K562 (cell line): ENCODE measurements around the gene CIAO3.

Source experiments
- CTCF ChIP-seq, 3 experiments: IDR thresholded peaks in 2 of 3; conservative IDR thresholded peaks in 1 of 3; 2 replicates each; pipeline ENCODE4 v1.5.1; 2011 to 2012; ENCODE audit warnings: low read length in 3 of 3, mild to moderate bottlenecking in 3 of 3, control low read depth in 2 of 3, improper control_type of control experiment in 1 of 3, inconsistent platforms in 1 of 3, low read depth in 1 of 3, mixed read lengths in 1 of 3, moderate library complexity in 1 of 3; ENCODE audit not compliant: insufficient read depth in 2 of 3
- LEF1 ChIP-seq: fragments of 450-650 bp; IDR thresholded peaks from 2 replicates; pipeline ENCODE4 v1.6.1; 2016; ENCODE audit warnings: mild to moderate bottlenecking
- PTBP1 ChIP-seq: fragments of 200-400 bp; formaldehyde crosslinking; IDR thresholded peaks from 2 replicates; pipeline ENCODE4 v1.6.1; 2017; ENCODE audit warnings: low read depth, low read length
- ZNF263 ChIP-seq: sonication (generic); formaldehyde crosslinking; IDR thresholded peaks from 2 replicates; pipeline ENCODE4 v1.8.0; 2022; ENCODE audit warnings: mild to moderate bottlenecking, missing genetic modification reagents, borderline replicate concordance
- TF ChIP-seq, protein P1 (sequence below): fragments of 450-650 bp; IDR thresholded peaks from 2 replicates; pipeline ENCODE4 v1.6.1; 2016

DNA sequence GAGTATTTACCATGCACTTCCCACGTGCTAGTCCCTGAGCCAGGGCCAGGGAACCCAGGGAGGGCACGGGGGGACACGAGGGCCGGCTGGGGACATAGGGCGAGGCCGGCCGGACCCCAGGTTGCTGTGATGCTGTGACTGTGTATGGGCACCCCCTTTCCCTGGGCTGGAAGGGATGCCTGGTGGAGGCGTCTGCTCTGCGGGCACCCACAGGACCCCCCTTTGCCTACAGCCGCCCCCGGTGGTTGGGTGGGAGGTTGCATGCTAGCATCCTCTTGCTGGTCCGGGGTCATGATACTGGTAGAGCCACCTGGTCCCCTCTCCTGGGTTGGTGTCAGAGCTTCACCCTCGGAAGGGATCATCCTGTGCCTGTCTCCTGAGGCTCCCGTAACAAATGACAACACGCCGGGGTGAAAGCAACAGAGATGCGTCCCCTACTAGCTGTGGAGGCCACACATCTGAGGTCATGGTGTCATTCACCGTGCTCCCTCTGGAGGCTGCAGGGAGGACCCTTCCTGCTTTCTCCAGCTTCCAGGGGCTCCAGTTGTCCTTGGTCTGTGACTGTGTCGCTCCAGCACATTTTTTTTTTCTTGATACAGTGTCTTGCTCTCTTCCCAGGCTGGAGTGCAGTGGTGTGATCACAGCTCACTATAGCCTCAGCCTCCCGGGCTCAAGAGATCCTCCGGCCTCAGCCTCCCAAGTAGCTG lies 3.1 kb upstream of the CIAO3 start:
- TF ChIP-seq CTCF (IDR thresholded peaks at IDR 0.05 in 2 of 3, conservative IDR thresholded peaks at IDR 0.05 in 1 of 3; ENCODE audit: insufficient read depth in 2 of 3, low read depth in 1 of 3, low read length in 3 of 3) = peak in 2 of 3 experiments; percentile 30 to 44; a peak in 2 of 6 replicates
- TF ChIP-seq LEF1 = no peak
- TF ChIP-seq, protein P1, sequence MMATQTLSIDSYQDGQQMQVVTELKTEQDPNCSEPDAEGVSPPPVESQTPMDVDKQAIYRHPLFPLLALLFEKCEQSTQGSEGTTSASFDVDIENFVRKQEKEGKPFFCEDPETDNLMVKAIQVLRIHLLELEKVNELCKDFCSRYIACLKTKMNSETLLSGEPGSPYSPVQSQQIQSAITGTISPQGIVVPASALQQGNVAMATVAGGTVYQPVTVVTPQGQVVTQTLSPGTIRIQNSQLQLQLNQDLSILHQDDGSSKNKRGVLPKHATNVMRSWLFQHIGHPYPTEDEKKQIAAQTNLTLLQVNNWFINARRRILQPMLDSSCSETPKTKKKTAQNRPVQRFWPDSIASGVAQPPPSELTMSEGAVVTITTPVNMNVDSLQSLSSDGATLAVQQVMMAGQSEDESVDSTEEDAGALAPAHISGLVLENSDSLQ = no peak
- TF ChIP-seq PTBP1 = no peak
- peak; percentile 79 for TF ChIP-seq ZNF263
